Endodermal cell (in vitro differentiated cells): ENCODE data around the gene PXMP4. TPM values are rescaled to one million over a fixed set of nuclear protein-coding genes. Genes with fewer than 3 reads are reported as not detected.
"Not testable (repeated sequence)": the region's sequence is repeated elsewhere in the genome, so short reads cannot be mapped to it uniquely, and the experiment has no call there.

Source experiments
- DNase-seq: peaks from one replicate; pipeline ENCODE4 v3.0.0-alpha.2; 2017
- H3K27ac ChIP-seq: 2 replicates; pipeline ENCODE4 v1.5.1; 2013; ENCODE audit warnings: mild to moderate bottlenecking, low read depth, low read length, moderate library complexity
- H3K27me3 ChIP-seq: 2 replicates; pipeline ENCODE4 v1.6.1; 2013; ENCODE audit warnings: mild to moderate bottlenecking, low read length, moderate library complexity; ENCODE audit not compliant: insufficient read depth, control insufficient read depth, poor library complexity, severe bottlenecking
- H3K36me3 ChIP-seq: 2 replicates; pipeline ENCODE4 v1.7.0; 2013; ENCODE audit warnings: mild to moderate bottlenecking, low read length, moderate library complexity; ENCODE audit not compliant: control insufficient read depth, insufficient read depth
- H3K4me1 ChIP-seq: one replicate; pipeline ENCODE4 v1.7.0; 2013; ENCODE audit warnings: low read length; ENCODE audit not compliant: control insufficient read depth, insufficient read depth
- H3K4me3 ChIP-seq: 2 replicates; pipeline ENCODE4 v1.5.1; 2013; ENCODE audit warnings: mild to moderate bottlenecking, low read length, moderate library complexity
- H3K9ac ChIP-seq: 2 replicates; pipeline ENCODE4 v1.6.1; 2013; ENCODE audit warnings: mild to moderate bottlenecking, low read length, moderate library complexity; ENCODE audit not compliant: poor library complexity, severe bottlenecking; ENCODE audit errors: extremely low read depth
- H3K9me3 ChIP-seq: 2 replicates; pipeline ENCODE4 v1.6.1; 2013; ENCODE audit warnings: mild to moderate bottlenecking, low read length, moderate library complexity; ENCODE audit not compliant: control insufficient read depth
- H3K27ac Mint-ChIP-seq: 2 replicates; pipeline ENCODE4 v1.8.0; 2020; ENCODE audit warnings: mixed read lengths
- H3K27me3 Mint-ChIP-seq: 2 replicates; pipeline ENCODE4 v1.8.0; 2021; ENCODE audit warnings: mild to moderate bottlenecking, mixed read lengths; ENCODE audit not compliant: insufficient read depth
- H3K36me3 Mint-ChIP-seq: 2 replicates; pipeline ENCODE4 v1.8.0; 2020; ENCODE audit warnings: low read depth, mixed read lengths
- H3K4me1 Mint-ChIP-seq: 2 replicates; pipeline ENCODE4 v1.8.0; 2020; ENCODE audit warnings: mixed read lengths
- H3K4me3 Mint-ChIP-seq: 2 replicates; pipeline ENCODE4 v1.8.0; 2020; ENCODE audit warnings: mild to moderate bottlenecking, moderate library complexity, mixed read lengths
- H3K9me3 Mint-ChIP-seq: 2 replicates; pipeline ENCODE4 v1.8.0; 2020; ENCODE audit warnings: mild to moderate bottlenecking, mixed read lengths
- WGBS, 2 experiments: methylation state at CpG; one replicate each; pipeline versions ENCODE4 v1.1.5 to v1.1.7; 2013; ENCODE audit warnings: missing lambda C conversion rate in 2 of 2, mixed read lengths in 1 of 2; ENCODE audit not compliant: insufficient coverage in 1 of 2, insufficient read length in 1 of 2; 5-methylcytosine and 5-hydroxymethylcytosine counted together
- total RNA-seq, 2 donors: library from RNA; stranded (reverse); fragmentation: NEBNext Ultra II Directional in 1 of 2; extraction: Animal tissue kit (Norgen Biotek cat#: 25700) in 1 of 2; gene quantifications; 2 replicates in 1 of 2; 3 replicates in 1 of 2; pipeline ENCODE4 v1.2.1, GENCODE V29; 2021
- TF ChIP-seq, protein P1 (sequence below): fragments of 200-600 bp; sonication (generic); conservative IDR thresholded peaks from 2 replicates; pipeline ENCODE4 v1.5.0; 2021; ENCODE audit warnings: antibody characterized with exemption, mild to moderate bottlenecking

PXMP4 gene
- total RNA-seq, 2 donors from 2014 or later, result 1.5 to 3.8 TPM

GRCh38 chr20:33761698-33762250 lies 41.7 kb upstream of the PXMP4 start:
- no peak overlapping the region for H3K27ac ChIP-seq
- no peak overlapping the region for H3K4me3 ChIP-seq
- no peak overlapping the region for H3K9ac ChIP-seq
- no peak for DNase-seq
- TF ChIP-seq, protein P1, sequence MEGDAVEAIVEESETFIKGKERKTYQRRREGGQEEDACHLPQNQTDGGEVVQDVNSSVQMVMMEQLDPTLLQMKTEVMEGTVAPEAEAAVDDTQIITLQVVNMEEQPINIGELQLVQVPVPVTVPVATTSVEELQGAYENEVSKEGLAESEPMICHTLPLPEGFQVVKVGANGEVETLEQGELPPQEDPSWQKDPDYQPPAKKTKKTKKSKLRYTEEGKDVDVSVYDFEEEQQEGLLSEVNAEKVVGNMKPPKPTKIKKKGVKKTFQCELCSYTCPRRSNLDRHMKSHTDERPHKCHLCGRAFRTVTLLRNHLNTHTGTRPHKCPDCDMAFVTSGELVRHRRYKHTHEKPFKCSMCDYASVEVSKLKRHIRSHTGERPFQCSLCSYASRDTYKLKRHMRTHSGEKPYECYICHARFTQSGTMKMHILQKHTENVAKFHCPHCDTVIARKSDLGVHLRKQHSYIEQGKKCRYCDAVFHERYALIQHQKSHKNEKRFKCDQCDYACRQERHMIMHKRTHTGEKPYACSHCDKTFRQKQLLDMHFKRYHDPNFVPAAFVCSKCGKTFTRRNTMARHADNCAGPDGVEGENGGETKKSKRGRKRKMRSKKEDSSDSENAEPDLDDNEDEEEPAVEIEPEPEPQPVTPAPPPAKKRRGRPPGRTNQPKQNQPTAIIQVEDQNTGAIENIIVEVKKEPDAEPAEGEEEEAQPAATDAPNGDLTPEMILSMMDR, result no peak
- Mint-ChIP-seq H3K36me3 (peaks cover 60% of the 10 kb centered on the region), H3K27ac (no peak overlapping the region), H3K27me3 (no peaks in the 10 kb centered on the region), H3K9me3 (no peaks in the 10 kb centered on the region), H3K4me1 (no peaks in the 10 kb centered on the region), H3K4me3 (no peak overlapping the region)
- no peaks in the 10 kb centered on the region for H3K27me3 ChIP-seq
- no peaks in the 10 kb centered on the region for H3K9me3 ChIP-seq
- 84 to 90% methylated on average over 10 to 13 of the region's 13 CpGs for WGBS, 2 experiments
- H3K36me3 ChIP-seq, result peaks cover 18% of the 10 kb centered on the region
- no peaks in the 10 kb centered on the region for H3K4me1 ChIP-seq

- H3K9me3 Mint-ChIP-seq, result no peaks in the 10 kb centered on the region
- 95 to 100% methylated on average over 1 of the region's 1 CpG for WGBS, 2 experiments
Measured at GRCh38 chr20:33757458-33757857, 37.3 kb upstream of the PXMP4 start.

GRCh38 chr20:33757046-33757445 lies 36.9 kb upstream of the PXMP4 start:
- no peaks in the 10 kb centered on the region for H3K4me1 ChIP-seq
- no peaks in the 10 kb centered on the region for H3K27me3 Mint-ChIP-seq
- no peaks in the 10 kb centered on the region for H3K27me3 ChIP-seq
- DNase-seq, result no peak
- peaks cover 28% of the 10 kb centered on the region for H3K36me3 ChIP-seq
- H3K9me3 Mint-ChIP-seq, result no peaks in the 10 kb centered on the region
- H3K9ac ChIP-seq, result no peak overlapping the region
- peaks cover 68% of the 10 kb centered on the region for H3K36me3 Mint-ChIP-seq
- no peaks in the 10 kb centered on the region for H3K9me3 ChIP-seq
- no peak overlapping the region for H3K4me3 ChIP-seq
- WGBS, 2 experiments, result 93 to 100% methylated on average over 1 to 10 of the region's 10 CpGs
- H3K27ac ChIP-seq, result no peak overlapping the region
- H3K4me3 Mint-ChIP-seq, result no peak overlapping the region
- H3K27ac Mint-ChIP-seq, result no peak overlapping the region
- no peaks in the 10 kb centered on the region for H3K4me1 Mint-ChIP-seq
- TF ChIP-seq, protein P1, result no peak

More at GRCh38 chr20:33757458-33757857, 37.3 kb upstream of the PXMP4 start:
- Mint-ChIP-seq H3K27me3 (no peaks in the 10 kb centered on the region), H3K4me3 (no peak overlapping the region), H3K36me3 (peaks cover 67% of the 10 kb centered on the region), H3K27ac (no peak overlapping the region), H3K4me1 (no peaks in the 10 kb centered on the region)
- Histone ChIP-seq H3K9me3 (no peaks in the 10 kb centered on the region), H3K4me3 (no peak overlapping the region), H3K36me3 (peaks cover 30% of the 10 kb centered on the region), H3K27me3 (no peaks in the 10 kb centered on the region), H3K9ac (no peak overlapping the region), H3K27ac (no peak overlapping the region), H3K4me1 (no peaks in the 10 kb centered on the region)
- TF ChIP-seq, protein P1, result no peak
- no peak for DNase-seq

DNA sequence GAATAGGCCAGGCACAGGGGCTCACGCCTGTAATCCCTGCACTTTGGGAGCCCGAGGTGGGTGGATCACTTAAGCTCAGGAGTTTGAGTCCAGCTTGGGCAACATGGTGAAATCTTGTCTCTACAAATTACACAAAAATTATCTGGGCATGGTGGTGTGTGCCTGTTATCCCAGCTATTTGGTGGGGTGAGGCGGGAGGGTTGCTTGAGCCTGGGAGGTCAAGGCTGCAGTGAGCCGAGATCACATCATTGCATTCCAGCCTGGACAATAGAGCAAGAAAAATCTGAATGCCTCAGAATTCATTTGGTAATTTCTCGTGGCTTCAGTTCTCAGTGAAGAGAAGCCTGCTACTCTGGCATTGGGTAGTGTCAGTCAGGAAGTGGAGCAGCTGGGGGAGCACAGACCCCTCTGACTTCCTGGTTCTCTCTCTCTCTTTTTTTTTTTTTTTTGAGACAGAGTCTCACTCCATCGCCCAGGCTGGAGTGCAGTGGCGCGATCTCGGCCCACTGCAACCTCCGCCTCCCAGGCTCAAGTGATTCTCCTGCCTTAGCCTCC lies 35.9 kb upstream of the PXMP4 start:
- Histone ChIP-seq H3K36me3 (peaks cover 24% of the 10 kb centered on the region), H3K27ac (peak overlapping the region; percentile 71)
- not testable (repeated sequence) for H3K9me3 Mint-ChIP-seq, H3K9ac ChIP-seq, H3K4me1 Mint-ChIP-seq, H3K27me3 ChIP-seq, H3K9me3 ChIP-seq, H3K4me3 ChIP-seq, DNase-seq, H3K4me3 Mint-ChIP-seq, H3K27me3 Mint-ChIP-seq, H3K4me1 ChIP-seq
- peak overlapping the region; percentile 46 for H3K27ac Mint-ChIP-seq
- 88 to 94% methylated on average over 3 to 9 of the region's 10 CpGs for WGBS, 2 experiments
- H3K36me3 Mint-ChIP-seq, result peaks cover 65% of the 10 kb centered on the region
